Panc1 (cell line): ENCODE measurements around the gene DNER. TPM values are rescaled to one million over a fixed set of nuclear protein-coding genes. Genes with fewer than 3 reads are reported as not detected.

Experiments used
- ATAC-seq: fragments of 200-7000 bp; cut with Tn5 transposase; 2 replicates; pipeline ENCODE4 v1.9.1; 2020; ENCODE audit warnings: mild to moderate bottlenecking, moderate library complexity
- BruUV-seq: library from RNA; stranded (reverse); fragments of 400-500 nt; replicated peaks from 2 replicates; lab custom pipeline; 2021; lab: Mats Ljungman, UMichigan
- CTCF ChIA-PET: fragments of 300-600 bp; sonication (Branson Sonifier 250); formaldehyde crosslinking; loops from one replicate; lab custom pipeline; 2022; ENCODE audit warnings: antibody characterized with exemption; lab: Charles Lee
- POLR2A ChIA-PET: fragments of 300-600 bp; sonication (Branson Sonifier 250); formaldehyde crosslinking; loops from one replicate; lab custom pipeline; 2022; ENCODE audit warnings: antibody characterized with exemption; lab: Charles Lee
- DNase-seq: peaks from one replicate; pipeline ENCODE4 v3.0.0-alpha.2; 2010; ENCODE audit warnings: low read depth, low spot score
- H3K27ac ChIP-seq: 2 replicates; pipeline ENCODE4 v1.5.1; 2011; ENCODE audit warnings: mild to moderate bottlenecking, low read length, inconsistent platforms
- H3K27me3 ChIP-seq: fragments of 200-500 bp; sonication (Bioruptor generic); 2 replicates; pipeline ENCODE4 v1.6.0; 2014; ENCODE audit warnings: low read length, inconsistent platforms; ENCODE audit not compliant: control insufficient read depth, insufficient read depth
- H3K36me3 ChIP-seq: fragments of 200-500 bp; sonication (Bioruptor generic); 2 replicates; pipeline ENCODE4 v1.5.1; 2014; ENCODE audit warnings: inconsistent platforms, mild to moderate bottlenecking, low read length, moderate library complexity; ENCODE audit not compliant: control insufficient read depth, insufficient read depth
- H3K4me1 ChIP-seq: 2 replicates; pipeline ENCODE4 v1.5.1; 2011; ENCODE audit warnings: inconsistent platforms, mild to moderate bottlenecking, low read length, moderate library complexity; ENCODE audit not compliant: control insufficient read depth, insufficient read depth
- H3K4me3 ChIP-seq, 2 experiments: 2 replicates each; pipeline ENCODE4 v1.5.1; 2011 to 2012; ENCODE audit warnings: low read depth in 2 of 2, low read length in 2 of 2, mild to moderate bottlenecking in 2 of 2, inconsistent platforms in 1 of 2, moderate library complexity in 1 of 2
- H3K9me3 ChIP-seq: fragments of 200-500 bp; sonication (Bioruptor generic); 2 replicates; pipeline ENCODE4 v1.5.1; 2014; ENCODE audit warnings: low read depth, mild to moderate bottlenecking, inconsistent platforms, low read length, moderate library complexity; ENCODE audit not compliant: control insufficient read depth, insufficient read depth
- POLR2AphosphoS5 ChIP-seq: IDR thresholded peaks from 2 replicates; pipeline ENCODE4 v1.6.1; 2012; ENCODE audit warnings: mild to moderate bottlenecking, low read depth, low read length, moderate library complexity
- REST ChIP-seq, 2 experiments: IDR thresholded peaks; 2 replicates each; pipeline ENCODE4 v1.6.1; 2011 to 2012; ENCODE audit warnings: low read depth in 2 of 2, control low read depth in 1 of 2, low read length in 1 of 2, mild to moderate bottlenecking in 1 of 2, moderate library complexity in 1 of 2; ENCODE audit not compliant: insufficient read depth in 1 of 2
- SIN3A ChIP-seq: IDR thresholded peaks from 2 replicates; pipeline ENCODE4 v1.6.1; 2012; ENCODE audit warnings: low read depth, mild to moderate bottlenecking, low read length, moderate library complexity, borderline replicate concordance; ENCODE audit not compliant: insufficient read depth
- TCF7L2 ChIP-seq: IDR thresholded peaks from 2 replicates; pipeline ENCODE4 v1.6.1; 2011; ENCODE audit warnings: mild to moderate bottlenecking, low read depth, low read length, inconsistent platforms
- in situ Hi-C: cut with HindIII; loops from 2 replicates; pipeline ENCODE4 v1.10.0; 2016; ENCODE audit warnings: low sequenced_read_pairs, low pct_unique_long_range_greater_than_20kb
- intact Hi-C: fragments of 100-400 bp; cut with micrococcal nuclease; formaldehyde crosslinking; loops from one replicate; pipeline ENCODE4 v1.10.0; 2022; ENCODE audit not compliant: unreplicated experiment
- total RNA-seq: library from RNA; stranded (reverse); gene quantifications from one replicate; pipeline ENCODE4 v1.2.1, GENCODE V29; 2021; ENCODE audit not compliant: unreplicated experiment
- TF ChIP-seq, protein P1 (sequence below): fragments of 450-650 bp; IDR thresholded peaks from 2 replicates; pipeline ENCODE4 v1.5.1; 2017; ENCODE audit warnings: mild to moderate bottlenecking

The DNER gene
- total RNA-seq, 1 experiment from 2014 or later = 0.31 TPM

GRCh38 chr2:229591611-229592010 is 122.7 kb downstream of the DNER start:
- Histone ChIP-seq H3K27ac (no peak overlapping the region), H3K4me1 (no peaks in the 10 kb centered on the region), H3K9me3 (no peaks in the 10 kb centered on the region), H3K4me3 (no peak overlapping the region), H3K27me3 (no peaks in the 10 kb centered on the region; the same call in 1 of the 2 replicates), H3K36me3 (no peaks in the 10 kb centered on the region)
- ChIA-PET CTCF (no interaction called here), POLR2A (interaction anchor here (0.6 kb wide), 1 partner anchor 131 kb away, joined by 14 read pairs; no protein-coding TSS in a partner anchor)
- no TSS peak for BruUV-seq
- ATAC-seq = no peak
- intact Hi-C loops (no loop called here), in situ Hi-C loops (no loop called here)
- no peak for DNase-seq
- TF ChIP-seq TCF7L2 = no peak
- TF ChIP-seq SIN3A = no peak
- TF ChIP-seq, protein P1, sequence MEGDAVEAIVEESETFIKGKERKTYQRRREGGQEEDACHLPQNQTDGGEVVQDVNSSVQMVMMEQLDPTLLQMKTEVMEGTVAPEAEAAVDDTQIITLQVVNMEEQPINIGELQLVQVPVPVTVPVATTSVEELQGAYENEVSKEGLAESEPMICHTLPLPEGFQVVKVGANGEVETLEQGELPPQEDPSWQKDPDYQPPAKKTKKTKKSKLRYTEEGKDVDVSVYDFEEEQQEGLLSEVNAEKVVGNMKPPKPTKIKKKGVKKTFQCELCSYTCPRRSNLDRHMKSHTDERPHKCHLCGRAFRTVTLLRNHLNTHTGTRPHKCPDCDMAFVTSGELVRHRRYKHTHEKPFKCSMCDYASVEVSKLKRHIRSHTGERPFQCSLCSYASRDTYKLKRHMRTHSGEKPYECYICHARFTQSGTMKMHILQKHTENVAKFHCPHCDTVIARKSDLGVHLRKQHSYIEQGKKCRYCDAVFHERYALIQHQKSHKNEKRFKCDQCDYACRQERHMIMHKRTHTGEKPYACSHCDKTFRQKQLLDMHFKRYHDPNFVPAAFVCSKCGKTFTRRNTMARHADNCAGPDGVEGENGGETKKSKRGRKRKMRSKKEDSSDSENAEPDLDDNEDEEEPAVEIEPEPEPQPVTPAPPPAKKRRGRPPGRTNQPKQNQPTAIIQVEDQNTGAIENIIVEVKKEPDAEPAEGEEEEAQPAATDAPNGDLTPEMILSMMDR = no peak
- TF ChIP-seq REST (IDR thresholded peaks at IDR 0.05; ENCODE audit: insufficient read depth in 1 of 2, low read depth in 2 of 2, low read length in 1 of 2) = no peak
- no peak for TF ChIP-seq POLR2AphosphoS5

DNA sequence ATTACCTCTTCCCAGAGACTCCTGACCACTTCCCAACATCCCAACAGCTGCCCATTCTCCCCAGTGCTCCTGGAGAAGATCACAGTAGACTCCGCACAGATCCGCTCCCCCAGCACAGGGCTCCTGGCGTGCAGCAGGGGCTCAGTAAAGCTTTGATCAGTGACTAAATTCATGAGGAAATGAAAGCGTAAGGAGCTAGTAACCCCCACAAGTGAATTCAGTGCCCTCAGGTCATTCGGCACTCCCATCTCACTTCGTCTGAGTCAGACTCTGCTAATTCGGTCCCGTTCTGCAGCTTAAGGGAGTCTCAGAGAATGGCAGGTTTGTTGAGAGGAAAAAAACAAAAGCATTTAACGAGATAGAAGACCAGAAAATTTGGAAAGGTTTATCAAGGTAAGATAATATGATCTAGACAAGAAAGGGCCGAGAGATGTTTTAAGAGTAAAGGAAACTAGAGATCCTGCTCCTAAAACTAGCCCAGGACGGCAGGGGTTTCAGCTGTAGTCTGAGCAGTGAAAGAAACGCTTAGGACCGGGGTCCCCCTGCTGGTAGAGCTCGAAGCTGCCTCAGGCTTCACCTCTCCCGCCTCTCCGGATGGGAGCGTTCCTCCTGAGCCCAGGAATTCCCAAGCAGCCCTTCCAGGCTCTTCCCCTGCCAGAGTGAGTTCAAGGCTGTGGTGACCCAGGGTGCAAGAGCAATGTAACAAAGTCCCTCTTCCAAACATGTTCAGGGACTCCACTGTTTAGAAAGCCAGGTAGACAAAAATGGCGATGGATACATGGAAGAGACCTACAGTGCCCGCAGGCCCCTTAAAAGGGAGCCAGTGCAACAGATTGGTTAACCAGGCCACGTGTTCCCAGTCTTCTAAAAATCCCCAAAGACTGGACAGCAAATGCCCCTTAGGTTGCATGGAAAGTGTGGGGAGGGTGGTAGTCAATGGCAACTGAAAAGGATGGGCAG is 127.3 kb downstream of the DNER start:
- intact Hi-C loops = loop anchor here (1.0 to 5.0 kb wide), 2 partner anchors 156 to 455 kb away; no protein-coding TSS in a partner anchor
- no peaks in the 10 kb centered on the region for H3K9me3 ChIP-seq
- no TSS peak for BruUV-seq
- ATAC-seq (peak; percentile 99), DNase-seq (peak; percentile 58)
- TF ChIP-seq, protein P1 = peak; percentile 92
- TF ChIP-seq REST (IDR thresholded peaks at IDR 0.05; ENCODE audit: insufficient read depth in 1 of 2, low read depth in 2 of 2, low read length in 1 of 2) = no peak
- in situ Hi-C loops = no loop called here
- CTCF ChIA-PET = interaction anchor here (0.6 to 1.4 kb wide), 4 partner anchors 7 to 179 kb away, joined by 3 to 15 read pairs (median 6); no protein-coding TSS in a partner anchor
- no peaks in the 10 kb centered on the region; the same call in 1 of the 2 replicates for H3K27me3 ChIP-seq
- no peaks in the 10 kb centered on the region for H3K36me3 ChIP-seq
- POLR2A ChIA-PET = interaction anchor here (0.7 kb wide), 1 partner anchor 103 kb away, joined by 3 read pairs; no protein-coding TSS in a partner anchor
- peak overlapping the region in 1 of 2 experiments; percentile 23; a peak in 2 of 4 replicates for H3K4me3 ChIP-seq
- H3K27ac ChIP-seq = no peak overlapping the region
- H3K4me1 ChIP-seq = no peaks in the 10 kb centered on the region
